OCI-M2 (cell line): ENCODE data around the gene POLA1.

Experiments
- DNase-seq: peaks from one replicate; lab custom pipeline; 2025; ENCODE audit not compliant: unreplicated experiment; lab: John Stamatoyannopoulos, UW

POLA1 gene

DNA sequence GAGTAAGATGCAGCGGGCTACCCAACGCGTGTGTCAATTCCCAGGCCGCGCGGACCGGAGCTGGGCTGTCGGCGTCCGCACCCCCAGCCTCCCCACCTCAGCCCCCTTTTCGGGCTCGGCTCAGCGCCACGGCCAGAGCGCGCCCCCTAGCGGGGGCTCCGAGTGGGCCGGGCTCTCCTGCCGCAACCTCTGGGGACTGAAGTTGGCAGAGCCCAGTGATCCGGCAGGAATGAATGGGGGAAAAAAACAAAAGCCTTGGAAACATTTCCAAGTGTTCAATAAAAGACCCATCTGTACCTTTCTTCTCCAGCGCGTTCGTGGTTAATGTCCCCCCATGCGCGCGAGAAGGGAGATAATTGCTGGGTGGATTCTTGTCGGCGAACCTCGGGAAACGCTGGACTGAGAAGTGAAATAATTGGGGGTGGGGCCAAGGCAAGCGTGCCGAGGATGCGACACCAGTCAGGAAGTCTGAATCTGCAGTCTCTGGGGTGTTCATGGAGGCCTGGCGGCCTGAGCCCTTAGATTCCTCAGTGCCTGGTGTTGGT, 327.3 kb downstream of the POLA1 start:
- DNase-seq = no peak

- no peak for DNase-seq
Observed at GRCh38 chrX:25022499-25023325, 329.0 kb downstream of the POLA1 start.

- DNase-seq = no peak
Observed at GRCh38 chrX:25023908-25024307, 330.2 kb downstream of the POLA1 start.

DNA sequence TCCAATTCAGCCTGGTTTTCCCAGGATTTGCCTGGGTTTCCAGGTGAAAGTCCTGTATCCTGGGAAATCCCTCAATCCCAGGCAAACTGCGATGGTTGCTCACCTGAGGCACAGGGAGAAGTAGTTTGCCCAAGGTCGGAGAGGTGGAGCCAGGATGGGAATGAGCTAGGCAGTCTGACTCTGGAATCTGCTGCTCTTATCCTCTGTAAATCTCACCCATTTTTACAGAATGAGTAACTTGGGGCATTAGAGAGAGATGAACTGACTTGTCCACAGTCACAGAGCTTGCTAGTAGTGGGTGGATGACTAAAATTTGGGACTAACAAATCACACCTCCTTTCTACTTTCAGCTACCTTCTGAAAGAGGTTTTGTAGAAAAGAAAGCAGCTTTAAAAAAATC, 331.9 kb downstream of the POLA1 start:
- no peak for DNase-seq

- DNase-seq = no peak
Observed at GRCh38 chrX:25026576-25026975, 332.9 kb downstream of the POLA1 start.

DNA sequence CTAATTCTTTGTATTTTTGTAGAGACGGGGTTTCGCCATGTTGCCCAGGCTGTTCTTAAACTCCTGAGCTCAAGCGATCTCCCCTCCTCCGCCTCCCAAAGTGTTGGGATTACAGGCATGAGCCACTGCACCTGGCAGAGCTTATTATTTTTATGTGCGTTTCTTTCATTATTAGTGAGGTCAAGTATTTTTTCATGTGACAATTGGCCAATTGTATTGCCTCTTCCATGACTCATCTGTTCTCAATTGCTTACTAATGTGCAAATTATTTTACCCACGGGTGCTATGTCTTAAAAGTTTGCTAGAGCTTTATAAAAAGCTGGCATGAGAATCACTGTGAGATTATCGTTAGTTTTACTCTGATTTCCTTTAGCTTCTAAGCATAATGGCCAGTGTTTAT, 335.0 kb downstream of the POLA1 start:
- no peak for DNase-seq

- no peak for DNase-seq
Observed at GRCh38 chrX:25029288-25029825, 335.6 kb downstream of the POLA1 start.

DNA sequence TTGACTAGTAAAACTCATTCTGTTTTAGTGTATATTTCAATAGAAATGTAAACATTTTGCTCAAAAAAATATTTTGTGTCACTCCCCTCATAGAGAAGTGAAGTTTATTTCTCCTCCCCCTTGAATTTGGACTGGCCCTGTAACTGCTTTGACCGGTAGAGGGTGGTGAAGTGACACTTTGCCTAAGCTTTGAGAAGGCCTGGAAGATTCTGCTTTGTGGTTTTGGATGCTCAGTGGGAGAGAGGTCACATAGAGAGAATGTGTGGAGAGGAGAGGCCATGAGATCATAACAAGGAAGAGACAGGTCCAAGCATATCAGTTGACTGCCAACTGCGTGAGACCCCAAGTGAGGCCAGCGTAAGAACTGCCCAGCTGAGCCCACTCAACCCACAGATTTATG, 341.2 kb downstream of the POLA1 start:
- DNase-seq = no peak

GRCh38 chrX:25039036-25039435, 345.3 kb downstream of the POLA1 start:
- DNase-seq = no peak

DNA sequence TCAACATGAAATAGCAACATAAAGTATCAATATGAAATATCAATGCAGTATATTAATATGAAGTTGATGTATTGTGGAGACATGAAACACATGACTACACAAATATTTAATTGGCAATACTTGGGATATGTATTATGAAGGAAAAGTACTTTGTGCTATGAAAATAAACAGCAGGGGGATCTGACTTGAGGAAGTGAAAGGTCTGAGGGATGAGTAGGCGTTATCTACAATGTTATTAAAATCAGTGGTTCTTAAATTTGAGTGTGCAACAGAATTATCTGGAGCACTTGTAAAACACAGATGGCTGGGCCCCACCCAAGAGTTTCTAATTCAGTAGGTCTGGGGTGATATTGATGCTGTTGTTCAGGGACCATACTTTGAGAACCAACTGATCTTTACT, 349.5 kb downstream of the POLA1 start:
- DNase-seq = no peak
